GM23338 (cell line): Measurements from ENCODE around the gene CRADD. TPM values are rescaled to one million over a fixed set of nuclear protein-coding genes. Genes with fewer than 3 reads are reported as not detected.
"Not testable (repeated sequence)": the region's sequence is repeated elsewhere in the genome, so short reads cannot be mapped to it uniquely, and the experiment has no call there.

Source experiments
- ATAC-seq: fragments of 200-7000 bp; cut with Tn5 transposase; 3 replicates; pipeline ENCODE4 v1.9.1; 2020
- DNase-seq: peaks from one replicate; pipeline ENCODE4 v3.0.0-alpha.2; 2015; ENCODE audit warnings: low spot score
- H2AFZ ChIP-seq: fragments of 200-600 bp; sonication (generic); 2 replicates; pipeline ENCODE4 v1.8.0; 2016; ENCODE audit warnings: antibody characterized with exemption, mild to moderate bottlenecking, moderate library complexity
- H3F3A ChIP-seq: fragments of 200-600 bp; sonication (generic); replicated peaks from 2 replicates; pipeline ENCODE4 v1.8.0; 2017; ENCODE audit warnings: antibody characterized with exemption, mixed run types, low read depth
- H3K27ac ChIP-seq: fragments of 200-600 bp; sonication (generic); 2 replicates; pipeline ENCODE4 v1.6.1; 2016; ENCODE audit warnings: low read depth
- H3K27me3 ChIP-seq: fragments of 200-600 bp; sonication (generic); 2 replicates; pipeline ENCODE4 v1.8.0; 2016; ENCODE audit warnings: mild to moderate bottlenecking, mixed run types, moderate library complexity; ENCODE audit not compliant: insufficient read depth
- H3K36me3 ChIP-seq: fragments of 200-600 bp; sonication (generic); 2 replicates; pipeline ENCODE4 v1.8.0; 2016; ENCODE audit warnings: mild to moderate bottlenecking; ENCODE audit not compliant: insufficient read depth
- H3K4me1 ChIP-seq: fragments of 200-600 bp; sonication (generic); 2 replicates; pipeline ENCODE4 v1.8.0; 2016; ENCODE audit warnings: mild to moderate bottlenecking, moderate library complexity; ENCODE audit not compliant: insufficient read depth
- H3K4me2 ChIP-seq: fragments of 200-600 bp; sonication (generic); 2 replicates; pipeline ENCODE4 v1.7.1; 2017; ENCODE audit warnings: mixed run types
- H3K4me3 ChIP-seq: fragments of 200-600 bp; sonication (generic); 2 replicates; pipeline ENCODE4 v1.6.1; 2016; ENCODE audit warnings: mixed run types
- H3K79me2 ChIP-seq: fragments of 200-600 bp; sonication (generic); replicated peaks from 2 replicates; pipeline ENCODE4 v1.8.0; 2017; ENCODE audit warnings: mild to moderate bottlenecking; ENCODE audit not compliant: insufficient read depth
- H3K9me2 ChIP-seq: fragments of 200-600 bp; sonication (generic); 2 replicates; pipeline ENCODE4 v1.8.0; 2017; ENCODE audit not compliant: insufficient read depth
- H4K20me1 ChIP-seq: fragments of 200-600 bp; sonication (generic); replicated peaks from 2 replicates; pipeline ENCODE4 v1.8.0; 2017; ENCODE audit warnings: mild to moderate bottlenecking; ENCODE audit not compliant: insufficient read depth
- H3K27ac Mint-ChIP-seq: 2 replicates; pipeline ENCODE4 v1.8.0; 2020; ENCODE audit warnings: inconsistent platforms, mild to moderate bottlenecking, moderate library complexity, mixed read lengths
- H3K27me3 Mint-ChIP-seq: 3 replicates; pipeline ENCODE4 v1.8.0; 2022; ENCODE audit warnings: low read depth, mild to moderate bottlenecking, moderate library complexity, mixed read lengths, inconsistent platforms; ENCODE audit not compliant: insufficient read depth, poor library complexity
- H3K36me3 Mint-ChIP-seq: 3 replicates; pipeline ENCODE4 v1.8.0; 2021; ENCODE audit warnings: low read depth, mild to moderate bottlenecking, inconsistent platforms, moderate library complexity, mixed read lengths
- H3K4me1 Mint-ChIP-seq: 3 replicates; pipeline ENCODE4 v1.8.0; 2020; ENCODE audit warnings: mild to moderate bottlenecking, inconsistent platforms, mixed read lengths
- H3K4me3 Mint-ChIP-seq: 3 replicates; pipeline ENCODE4 v1.8.0; 2021; ENCODE audit warnings: moderate library complexity, mild to moderate bottlenecking, inconsistent platforms, mixed read lengths
- H3K9me3 Mint-ChIP-seq: 3 replicates; pipeline ENCODE4 v1.8.0; 2020; ENCODE audit warnings: moderate library complexity, mild to moderate bottlenecking, inconsistent platforms, mixed read lengths
- CREB1 ChIP-seq: fragments of 250-450 bp; sonication (Bioruptor Pico); IDR thresholded peaks from 2 replicates; pipeline ENCODE4 v1.5.0; 2020; ENCODE audit warnings: low read depth, mild to moderate bottlenecking, moderate library complexity
- EZH2 ChIP-seq: fragments of 200-600 bp; sonication (generic); IDR thresholded peaks from one replicate; pipeline ENCODE4 v1.8.0; 2017; ENCODE audit warnings: antibody characterized with exemption, mild to moderate bottlenecking, low read depth; ENCODE audit not compliant: unreplicated experiment
- EZH2phosphoT487 ChIP-seq: fragments of 200-600 bp; sonication (generic); IDR thresholded peaks from one replicate; pipeline ENCODE4 v1.8.1; 2018; ENCODE audit warnings: antibody characterized with exemption; ENCODE audit not compliant: unreplicated experiment
- JUNB ChIP-seq: IDR thresholded peaks from one replicate; pipeline ENCODE4 v1.6.1; 2016; ENCODE audit warnings: antibody characterized with exemption; ENCODE audit not compliant: unreplicated experiment
- NANOG ChIP-seq: IDR thresholded peaks from 2 replicates; pipeline ENCODE4 v1.6.1; 2016; ENCODE audit warnings: antibody characterized with exemption, borderline replicate concordance
- POLR2AphosphoS5 ChIP-seq: IDR thresholded peaks from 2 replicates; pipeline ENCODE4 v1.6.1; 2016; ENCODE audit warnings: antibody characterized with exemption, low read depth
- STAT1 ChIP-seq: IDR thresholded peaks from one replicate; pipeline ENCODE4 v1.6.1; 2016; ENCODE audit warnings: antibody characterized with exemption; ENCODE audit not compliant: unreplicated experiment
- ZNF114 ChIP-seq: fragments of 250-450 bp; sonication (Bioruptor Pico); IDR thresholded peaks from 2 replicates; pipeline ENCODE4 v1.5.0; 2020; ENCODE audit warnings: mild to moderate bottlenecking, moderate library complexity
- ZNF331 ChIP-seq: fragments of 250-450 bp; sonication (Bioruptor Pico); IDR thresholded peaks from 2 replicates; pipeline ENCODE4 v1.5.0; 2020; ENCODE audit warnings: low read depth, mild to moderate bottlenecking, moderate library complexity
- polyA plus RNA-seq: library from polyadenylated mRNA; unstranded; fragments of >200 nt; fragmentation: Nextera tagmentation; extraction: Ambion mirVana; gene quantifications from 2 replicates; pipeline ENCODE4 v1.2.1, GENCODE V29; 2016
- total RNA-seq: library from RNA; depleted of rRNA; stranded (reverse); fragments of >200 nt; shearing (Covaris generic); gene quantifications from 2 replicates; pipeline ENCODE4 v1.2.3, GENCODE V29; 2014
- TF ChIP-seq, protein P1 (sequence below): IDR thresholded peaks from 2 replicates; pipeline ENCODE4 v1.6.1; 2016; ENCODE audit warnings: antibody characterized with exemption
- TF ChIP-seq, protein P2 (sequence below): IDR thresholded peaks from one replicate; pipeline ENCODE4 v1.6.1; 2018; ENCODE audit warnings: antibody characterized with exemption; ENCODE audit not compliant: unreplicated experiment
- TF ChIP-seq, protein P3 (sequence below), 2 experiments: fragments of 200-600 bp in 1 of 2; sonication (generic) in 1 of 2; conservative IDR thresholded peaks; 2 replicates each; pipeline versions ENCODE4 v1.5.1 to v1.6.1; 2016 to 2017; ENCODE audit warnings: antibody characterized with exemption in 2 of 2, low read depth in 2 of 2, mild to moderate bottlenecking in 2 of 2, moderate library complexity in 1 of 2

The CRADD gene
- total and polyA plus RNA-seq, 2 experiments from 2014 or later = 6.3 to 27.9 TPM

DNA sequence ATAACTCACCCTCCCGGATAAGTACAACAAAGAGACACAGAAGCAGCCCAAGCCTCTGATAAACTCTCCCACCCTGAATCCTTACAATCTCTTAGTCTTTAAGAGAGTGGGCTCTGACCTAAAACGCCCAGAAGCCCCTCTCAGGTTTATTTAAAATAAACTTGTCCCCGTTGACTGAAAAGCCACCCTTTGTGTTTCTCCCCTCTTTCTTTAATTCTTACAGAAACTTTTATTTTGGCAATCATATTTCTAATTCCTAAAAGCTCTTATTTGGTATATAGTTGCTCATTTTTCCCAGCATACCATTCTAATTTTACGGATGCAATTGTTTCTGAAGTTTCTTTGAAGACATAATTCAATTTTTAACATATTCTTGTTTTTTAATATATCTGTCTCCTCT is 249.1 kb downstream of the CRADD start:
- TF ChIP-seq, protein P1, sequence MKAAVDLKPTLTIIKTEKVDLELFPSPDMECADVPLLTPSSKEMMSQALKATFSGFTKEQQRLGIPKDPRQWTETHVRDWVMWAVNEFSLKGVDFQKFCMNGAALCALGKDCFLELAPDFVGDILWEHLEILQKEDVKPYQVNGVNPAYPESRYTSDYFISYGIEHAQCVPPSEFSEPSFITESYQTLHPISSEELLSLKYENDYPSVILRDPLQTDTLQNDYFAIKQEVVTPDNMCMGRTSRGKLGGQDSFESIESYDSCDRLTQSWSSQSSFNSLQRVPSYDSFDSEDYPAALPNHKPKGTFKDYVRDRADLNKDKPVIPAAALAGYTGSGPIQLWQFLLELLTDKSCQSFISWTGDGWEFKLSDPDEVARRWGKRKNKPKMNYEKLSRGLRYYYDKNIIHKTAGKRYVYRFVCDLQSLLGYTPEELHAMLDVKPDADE = no peak
- Histone ChIP-seq H4K20me1 (no peaks in the 10 kb centered on the region), H3K9me2 (no peaks in the 10 kb centered on the region), H3K4me2 (no peak overlapping the region), H3K36me3 (peaks cover 12% of the 10 kb centered on the region; the same call in 1 of the 2 replicates), H2AFZ (no peak overlapping the region), H3F3A (no peaks in the 10 kb centered on the region), H3K4me3 (no peak overlapping the region), H3K27ac (no peak overlapping the region), H3K79me2 (no peaks in the 10 kb centered on the region), H3K4me1 (no peaks in the 10 kb centered on the region), H3K27me3 (no peaks in the 10 kb centered on the region)
- H3K27ac Mint-ChIP-seq = no peak overlapping the region
- DNase-seq (no peak), ATAC-seq (no peak)
- H3K36me3 Mint-ChIP-seq = peaks cover 8% of the 10 kb centered on the region
- H3K27me3 Mint-ChIP-seq = peaks cover 9% of the 10 kb centered on the region
- H3K4me1 Mint-ChIP-seq = no peaks in the 10 kb centered on the region
- no peak overlapping the region for H3K4me3 Mint-ChIP-seq
- H3K9me3 Mint-ChIP-seq = peaks cover 37% of the 10 kb centered on the region

DNA sequence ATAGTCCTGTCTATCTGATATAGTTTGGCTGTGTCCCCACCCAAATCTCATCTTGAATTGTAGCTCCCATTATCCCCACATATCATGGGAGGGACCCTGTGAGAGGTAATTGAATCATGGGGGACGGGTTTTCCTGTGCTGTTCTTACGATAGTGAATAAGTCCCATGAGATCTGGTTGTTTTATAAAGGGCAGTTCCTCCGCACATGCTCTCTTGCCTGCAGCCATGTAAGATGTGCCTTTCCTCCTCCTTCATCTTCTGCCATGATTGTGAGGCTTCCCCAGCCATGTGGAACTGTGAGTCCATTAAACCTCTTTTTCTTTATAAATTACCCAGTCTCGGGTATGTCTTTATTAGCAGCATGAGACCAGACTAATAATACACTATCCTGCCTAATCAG is 251.9 kb downstream of the CRADD start:
- not testable (repeated sequence) for H3K4me3 Mint-ChIP-seq, H3K27ac ChIP-seq, H3K27ac Mint-ChIP-seq, DNase-seq, H3K4me2 ChIP-seq, H3K27me3 ChIP-seq, ATAC-seq, H3K4me1 Mint-ChIP-seq, H2AFZ ChIP-seq, H3K9me2 ChIP-seq, H3F3A ChIP-seq, H4K20me1 ChIP-seq, H3K79me2 ChIP-seq, H3K27me3 Mint-ChIP-seq, H3K4me3 ChIP-seq
- Mint-ChIP-seq H3K9me3 (peaks cover 36% of the 10 kb centered on the region), H3K36me3 (peaks cover 15% of the 10 kb centered on the region)
- Histone ChIP-seq H3K4me1 (peaks cover 11% of the 10 kb centered on the region; the same call in 1 of the 2 replicates), H3K36me3 (peaks cover 12% of the 10 kb centered on the region; the same call in 1 of the 2 replicates)

DNA sequence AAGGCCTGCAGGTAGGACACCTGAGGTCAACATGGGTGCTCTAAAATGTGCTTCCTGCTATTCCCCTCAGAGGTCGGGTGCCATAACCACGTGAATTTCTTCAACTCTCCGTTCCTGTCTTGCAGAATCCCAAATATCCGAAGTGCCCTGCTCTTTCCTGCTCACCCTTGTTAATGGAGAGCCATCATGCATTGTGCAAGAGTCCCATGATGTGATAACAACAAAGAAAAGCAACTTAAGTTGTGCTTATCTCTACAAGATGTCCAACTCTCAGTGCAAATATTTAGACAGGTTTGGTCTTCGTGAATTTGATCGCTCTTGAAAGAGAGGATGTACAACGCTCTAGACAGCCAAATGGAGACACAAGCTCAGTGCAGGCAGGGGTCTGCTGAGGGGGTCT is 260.6 kb downstream of the CRADD start:
- peaks cover 4% of the 10 kb centered on the region for H3K27me3 Mint-ChIP-seq
- Histone ChIP-seq H3F3A (no peaks in the 10 kb centered on the region), H3K4me2 (no peak overlapping the region), H3K27ac (no peak overlapping the region), H2AFZ (no peak overlapping the region), H3K9me2 (peaks cover 16% of the 10 kb centered on the region; the same call in 1 of the 2 replicates), H4K20me1 (no peaks in the 10 kb centered on the region), H3K79me2 (no peaks in the 10 kb centered on the region), H3K36me3 (peaks cover 14% of the 10 kb centered on the region), H3K4me1 (peaks cover 18% of the 10 kb centered on the region; the same call in 1 of the 2 replicates), H3K27me3 (no peaks in the 10 kb centered on the region), H3K4me3 (no peak overlapping the region)
- H3K9me3 Mint-ChIP-seq = peaks cover 22% of the 10 kb centered on the region
- peaks cover 12% of the 10 kb centered on the region for H3K4me1 Mint-ChIP-seq
- no peak overlapping the region for H3K4me3 Mint-ChIP-seq
- DNase-seq (no peak), ATAC-seq (no peak)
- no peak overlapping the region for H3K27ac Mint-ChIP-seq
- peaks cover 23% of the 10 kb centered on the region; the same call in 2 of the 3 replicates for H3K36me3 Mint-ChIP-seq
- no peak for TF ChIP-seq POLR2AphosphoS5
- no peak for TF ChIP-seq ZNF114
- no peak for TF ChIP-seq ZNF331
- no peak for TF ChIP-seq JUNB
- TF ChIP-seq CREB1 (CRISPR knock-in tag) = no peak
- TF ChIP-seq, protein P2, sequence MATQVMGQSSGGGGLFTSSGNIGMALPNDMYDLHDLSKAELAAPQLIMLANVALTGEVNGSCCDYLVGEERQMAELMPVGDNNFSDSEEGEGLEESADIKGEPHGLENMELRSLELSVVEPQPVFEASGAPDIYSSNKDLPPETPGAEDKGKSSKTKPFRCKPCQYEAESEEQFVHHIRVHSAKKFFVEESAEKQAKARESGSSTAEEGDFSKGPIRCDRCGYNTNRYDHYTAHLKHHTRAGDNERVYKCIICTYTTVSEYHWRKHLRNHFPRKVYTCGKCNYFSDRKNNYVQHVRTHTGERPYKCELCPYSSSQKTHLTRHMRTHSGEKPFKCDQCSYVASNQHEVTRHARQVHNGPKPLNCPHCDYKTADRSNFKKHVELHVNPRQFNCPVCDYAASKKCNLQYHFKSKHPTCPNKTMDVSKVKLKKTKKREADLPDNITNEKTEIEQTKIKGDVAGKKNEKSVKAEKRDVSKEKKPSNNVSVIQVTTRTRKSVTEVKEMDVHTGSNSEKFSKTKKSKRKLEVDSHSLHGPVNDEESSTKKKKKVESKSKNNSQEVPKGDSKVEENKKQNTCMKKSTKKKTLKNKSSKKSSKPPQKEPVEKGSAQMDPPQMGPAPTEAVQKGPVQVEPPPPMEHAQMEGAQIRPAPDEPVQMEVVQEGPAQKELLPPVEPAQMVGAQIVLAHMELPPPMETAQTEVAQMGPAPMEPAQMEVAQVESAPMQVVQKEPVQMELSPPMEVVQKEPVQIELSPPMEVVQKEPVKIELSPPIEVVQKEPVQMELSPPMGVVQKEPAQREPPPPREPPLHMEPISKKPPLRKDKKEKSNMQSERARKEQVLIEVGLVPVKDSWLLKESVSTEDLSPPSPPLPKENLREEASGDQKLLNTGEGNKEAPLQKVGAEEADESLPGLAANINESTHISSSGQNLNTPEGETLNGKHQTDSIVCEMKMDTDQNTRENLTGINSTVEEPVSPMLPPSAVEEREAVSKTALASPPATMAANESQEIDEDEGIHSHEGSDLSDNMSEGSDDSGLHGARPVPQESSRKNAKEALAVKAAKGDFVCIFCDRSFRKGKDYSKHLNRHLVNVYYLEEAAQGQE = no peak
- no peak for TF ChIP-seq EZH2
- TF ChIP-seq STAT1 = no peak
- no peak for TF ChIP-seq EZH2phosphoT487
- TF ChIP-seq, protein P3, sequence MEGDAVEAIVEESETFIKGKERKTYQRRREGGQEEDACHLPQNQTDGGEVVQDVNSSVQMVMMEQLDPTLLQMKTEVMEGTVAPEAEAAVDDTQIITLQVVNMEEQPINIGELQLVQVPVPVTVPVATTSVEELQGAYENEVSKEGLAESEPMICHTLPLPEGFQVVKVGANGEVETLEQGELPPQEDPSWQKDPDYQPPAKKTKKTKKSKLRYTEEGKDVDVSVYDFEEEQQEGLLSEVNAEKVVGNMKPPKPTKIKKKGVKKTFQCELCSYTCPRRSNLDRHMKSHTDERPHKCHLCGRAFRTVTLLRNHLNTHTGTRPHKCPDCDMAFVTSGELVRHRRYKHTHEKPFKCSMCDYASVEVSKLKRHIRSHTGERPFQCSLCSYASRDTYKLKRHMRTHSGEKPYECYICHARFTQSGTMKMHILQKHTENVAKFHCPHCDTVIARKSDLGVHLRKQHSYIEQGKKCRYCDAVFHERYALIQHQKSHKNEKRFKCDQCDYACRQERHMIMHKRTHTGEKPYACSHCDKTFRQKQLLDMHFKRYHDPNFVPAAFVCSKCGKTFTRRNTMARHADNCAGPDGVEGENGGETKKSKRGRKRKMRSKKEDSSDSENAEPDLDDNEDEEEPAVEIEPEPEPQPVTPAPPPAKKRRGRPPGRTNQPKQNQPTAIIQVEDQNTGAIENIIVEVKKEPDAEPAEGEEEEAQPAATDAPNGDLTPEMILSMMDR (conservative IDR thresholded peaks at IDR 0.05; ENCODE audit: low read depth in 2 of 2) = no peak
- TF ChIP-seq, protein P1 = no peak
- no peak for TF ChIP-seq NANOG
